ENCODE measurements around the gene PPP1R37. TPM values are rescaled to one million over a fixed set of nuclear protein-coding genes. Genes with fewer than 3 reads are reported as not detected.
A peak's percentile ranks its signal among the peaks of the same experiment; 100 is the strongest.

Gene PPP1R37
- total and polyA plus RNA-seq, 4 donors: 19.2 to 39.7 (median 25.9) TPM

DNA sequence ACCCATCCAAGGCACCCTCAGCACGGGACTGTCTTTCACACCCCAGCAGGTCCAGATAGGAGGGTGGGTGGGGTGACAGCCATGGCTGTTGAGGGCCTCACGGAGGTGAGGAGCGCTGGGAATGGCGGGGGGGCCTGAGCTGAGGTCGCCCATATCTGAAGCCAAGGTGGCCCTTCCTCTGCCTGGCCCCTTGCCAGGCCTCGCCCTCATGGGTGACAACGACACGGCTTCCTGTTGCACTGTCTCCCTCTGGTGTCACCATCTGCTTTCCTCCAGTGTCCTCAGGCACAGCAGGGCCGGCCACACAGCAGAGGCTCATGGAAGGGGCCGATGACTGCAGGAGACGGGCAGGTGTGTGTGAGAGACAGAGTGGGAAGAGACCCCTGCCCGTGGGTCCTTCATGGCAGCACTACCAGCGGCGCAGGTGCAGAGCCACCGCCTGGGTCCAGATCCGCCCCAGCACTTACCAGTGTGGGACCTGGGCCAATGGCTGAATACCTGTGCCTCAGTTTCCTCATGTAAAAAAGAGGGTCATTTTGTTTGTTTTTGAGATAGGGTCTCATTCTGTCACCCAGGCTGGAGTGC lies 75.9 kb downstream of the PPP1R37 start:
- no peak for TF ChIP-seq CTCF (IDR thresholded peaks at IDR 0.05; ENCODE audit: control extremely low read depth, extremely low read depth)
- 69 to 81% methylated on average over 16 of the region's 16 CpGs for WGBS, 2 donors
- Histone ChIP-seq H3K9me3 (ENCODE audit: control insufficient read depth in 4 of 4, insufficient read depth in 3 of 4, low read length in 3 of 4) (no peaks in the 10 kb centered on the region), H3K4me3 (no peak overlapping the region), H3K4me1 (ENCODE audit: control insufficient read depth in 5 of 5, insufficient read depth in 5 of 5, low read length in 5 of 5) (peaks cover 0 to 17% (median 0%) of the 10 kb centered on the region in 5 donors), H3K9ac (ENCODE audit: insufficient read depth in 1 of 2, low read length in 2 of 2) (no peak overlapping the region), H3K36me3 (ENCODE audit: control insufficient read depth in 4 of 4, insufficient read depth in 4 of 4, low read length in 4 of 4) (no peaks in the 10 kb centered on the region), H3K27me3 (ENCODE audit: control insufficient read depth in 3 of 3, insufficient read depth in 3 of 3, low read length in 2 of 3) (no peaks in the 10 kb centered on the region), H3K27ac (ENCODE audit: low read depth in 1 of 2, low read length in 1 of 2) (no peak overlapping the region)
- DNase-seq: no peak
- no peak for ATAC-seq (ENCODE audit: insufficient read depth, low FRiP score)

GRCh38 chr19:45169602-45170001 lies 76.6 kb downstream of the PPP1R37 start:
- Histone ChIP-seq H3K4me1 (ENCODE audit: control insufficient read depth in 5 of 5, insufficient read depth in 5 of 5, low read length in 5 of 5) (peaks cover 0 to 13% (median 0%) of the 10 kb centered on the region in 5 donors), H3K36me3 (ENCODE audit: control insufficient read depth in 4 of 4, insufficient read depth in 4 of 4, low read length in 4 of 4) (no peaks in the 10 kb centered on the region), H3K27me3 (ENCODE audit: control insufficient read depth in 3 of 3, insufficient read depth in 3 of 3, low read length in 2 of 3) (no peaks in the 10 kb centered on the region), H3K27ac (ENCODE audit: low read depth in 1 of 2, low read length in 1 of 2) (no peak overlapping the region), H3K9me3 (ENCODE audit: control insufficient read depth in 4 of 4, insufficient read depth in 3 of 4, low read length in 3 of 4) (no peaks in the 10 kb centered on the region), H3K4me3 (no peak overlapping the region), H3K9ac (ENCODE audit: insufficient read depth in 1 of 2, low read length in 2 of 2) (no peak overlapping the region)
- no peak for TF ChIP-seq CTCF (IDR thresholded peaks at IDR 0.05; ENCODE audit: control extremely low read depth, extremely low read depth)
- 89 to 95% methylated on average over 10 of the region's 10 CpGs for WGBS, 2 donors
- DNase-seq (no peak), ATAC-seq (ENCODE audit: insufficient read depth, low FRiP score) (no peak)

- Histone ChIP-seq H3K9me3 (ENCODE audit: control insufficient read depth in 4 of 4, insufficient read depth in 3 of 4, low read length in 3 of 4) (no peaks in the 10 kb centered on the region), H3K9ac (ENCODE audit: insufficient read depth in 1 of 2, low read length in 2 of 2) (no peak overlapping the region), H3K4me1 (ENCODE audit: control insufficient read depth in 5 of 5, insufficient read depth in 5 of 5, low read length in 5 of 5) (peaks cover 0 to 8% (median 0%) of the 10 kb centered on the region in 5 donors), H3K27me3 (ENCODE audit: control insufficient read depth in 3 of 3, insufficient read depth in 3 of 3, low read length in 2 of 3) (no peaks in the 10 kb centered on the region), H3K4me3 (no peak overlapping the region), H3K36me3 (ENCODE audit: control insufficient read depth in 4 of 4, insufficient read depth in 4 of 4, low read length in 4 of 4) (no peaks in the 10 kb centered on the region), H3K27ac (ENCODE audit: low read depth in 1 of 2, low read length in 1 of 2) (peak overlapping the region in 1 of 2 donors; percentile 1)
- no peak for DNase-seq
- WGBS, 2 donors: 81 to 86% methylated on average over 21 of the region's 21 CpGs
- ATAC-seq (ENCODE audit: insufficient read depth, low FRiP score): no peak
- TF ChIP-seq CTCF (IDR thresholded peaks at IDR 0.05; ENCODE audit: control extremely low read depth, extremely low read depth): no peak
Observed at GRCh38 chr19:45170146-45171106, 77.4 kb downstream of the PPP1R37 start.
